ENCODE measurements around the gene P3H3.

Gene P3H3

DNA sequence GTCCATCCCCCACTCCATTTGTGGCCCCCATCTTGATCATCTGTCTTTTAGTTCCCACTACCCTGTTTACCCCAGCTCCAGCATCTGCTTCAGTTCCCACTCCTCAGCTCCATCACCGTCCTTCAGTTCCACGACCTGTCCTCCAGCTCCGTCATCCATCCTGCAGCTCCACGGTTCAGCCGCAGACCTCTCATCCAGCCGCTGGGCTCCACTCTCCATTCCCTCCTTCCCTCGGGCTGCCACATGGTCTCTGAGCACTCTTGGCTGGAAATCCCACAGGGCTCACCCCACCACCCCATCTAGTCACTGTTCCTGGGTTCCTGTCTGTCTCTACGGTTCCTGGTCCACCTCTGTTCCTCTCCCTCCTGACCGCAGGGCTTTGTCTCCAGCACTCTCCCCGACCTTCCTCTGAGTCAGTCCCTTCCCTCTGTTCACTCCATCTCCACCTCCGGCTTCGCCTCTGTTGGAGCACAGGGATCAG, 3.3 kb upstream of the P3H3 start:
- H3K9me3 ChIP-seq: no peaks in the 10 kb centered on the region
- no peaks in the 10 kb centered on the region for H3K36me3 ChIP-seq
- intact Hi-C loops (cut with DNase I; ENCODE audit: low total_unique reads): loop anchor here (5.0 kb wide), 1 partner anchor 73 kb away; the partner anchor contains the start of gene MLF2
- DNase-seq: no peak
- H3K27me3 ChIP-seq: peaks cover 0 to 49% of the 10 kb centered on the region in 2 donors
- no peak overlapping the region for H3K27ac ChIP-seq
- peaks cover 0 to 52% (median 43%) of the 10 kb centered on the region in 4 donors for H3K4me1 ChIP-seq
- no peak for TF ChIP-seq CTCF (IDR thresholded peaks at IDR 0.05)
- H3K4me3 ChIP-seq: no peak overlapping the region

DNA sequence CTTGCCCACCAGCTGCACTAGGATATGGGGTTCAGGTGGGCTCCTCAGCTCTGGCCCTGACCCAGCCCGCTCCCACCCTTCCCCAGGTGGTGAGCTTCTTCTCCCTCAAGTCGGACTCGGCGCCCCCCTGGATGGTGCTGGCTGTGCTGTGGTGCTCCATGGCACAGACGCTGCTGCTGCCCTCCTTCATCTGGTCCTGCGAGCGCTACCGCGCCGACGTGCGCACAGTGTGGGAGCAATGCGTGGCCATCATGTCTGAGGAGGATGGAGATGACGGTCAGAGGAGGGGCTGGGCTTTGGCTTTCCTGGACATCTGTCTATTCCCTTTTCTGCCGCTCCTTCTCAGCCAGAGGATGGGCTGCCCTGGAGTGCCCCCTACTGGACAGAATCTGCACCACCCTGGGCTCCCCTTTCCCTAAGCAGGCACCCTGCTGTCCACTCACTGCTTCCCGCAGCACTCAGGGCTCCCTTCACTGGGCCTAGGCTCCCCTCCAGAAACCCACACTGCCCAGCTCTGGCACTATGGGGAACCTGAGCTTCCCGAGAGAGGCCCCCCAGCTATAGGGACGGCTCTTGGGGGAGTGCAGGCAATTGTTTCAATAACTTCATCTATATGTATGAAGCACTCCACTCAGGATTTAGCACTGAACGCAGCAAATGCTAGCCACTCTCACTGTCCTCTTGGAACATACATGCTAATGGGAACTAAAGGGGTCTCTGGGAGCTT, 2.6 kb upstream of the P3H3 start:
- Histone ChIP-seq H3K27ac (no peak overlapping the region), H3K27me3 (peaks cover 0 to 43% of the 10 kb centered on the region in 2 donors), H3K36me3 (peaks cover 0 to 6% (median 0%) of the 10 kb centered on the region in 3 donors), H3K4me3 (no peak overlapping the region), H3K9me3 (no peaks in the 10 kb centered on the region), H3K4me1 (peaks cover 0 to 54% (median 44%) of the 10 kb centered on the region in 4 donors)
- intact Hi-C loops (cut with DNase I; ENCODE audit: low total_unique reads): loop anchor here (5.0 kb wide), 1 partner anchor 73 kb away; the partner anchor contains the start of gene MLF2
- peak; percentile 77 to 89 for DNase-seq
- peak; percentile 86 to 90 for TF ChIP-seq CTCF (IDR thresholded peaks at IDR 0.05)

DNA sequence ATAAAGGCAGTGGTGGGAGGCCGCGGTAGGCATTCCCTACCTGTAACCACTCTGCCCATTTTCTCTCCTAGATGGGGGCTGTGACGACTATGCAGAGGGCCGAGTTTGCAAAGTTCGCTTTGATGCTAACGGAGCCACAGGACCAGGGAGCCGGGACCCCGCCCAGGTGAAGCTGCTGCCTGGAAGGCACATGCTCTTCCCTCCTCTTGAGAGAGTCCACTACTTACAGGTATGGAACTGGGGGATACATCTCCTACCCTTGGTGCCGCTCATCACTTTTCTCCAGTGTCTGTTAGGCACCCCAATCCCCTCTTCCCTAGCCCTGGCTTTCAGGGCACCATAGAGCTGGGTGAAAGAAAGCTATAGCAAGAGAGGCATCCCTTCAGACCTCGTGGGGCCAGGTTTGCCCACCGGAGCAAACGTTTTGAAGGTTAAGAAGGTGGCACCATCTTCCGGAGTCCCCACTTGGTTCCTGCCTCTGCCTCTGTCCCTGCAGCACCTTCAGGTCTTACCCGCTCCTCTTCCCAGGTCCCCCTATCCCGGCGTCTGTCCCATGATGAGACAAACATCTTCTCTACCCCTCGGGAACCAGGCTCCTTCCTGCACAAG, 2.0 kb upstream of the P3H3 start:
- Histone ChIP-seq H3K27me3 (peaks cover 0 to 38% of the 10 kb centered on the region in 2 donors), H3K4me1 (peaks cover 0 to 53% (median 42%) of the 10 kb centered on the region in 4 donors), H3K27ac (no peak overlapping the region), H3K36me3 (peaks cover 0 to 13% (median 3%) of the 10 kb centered on the region in 3 donors), H3K4me3 (no peak overlapping the region), H3K9me3 (no peaks in the 10 kb centered on the region)
- intact Hi-C loops (cut with DNase I; ENCODE audit: low total_unique reads): loop anchor here (5.0 kb wide), 1 partner anchor 74 kb away; the partner anchor contains the start of gene MLF2
- TF ChIP-seq CTCF (IDR thresholded peaks at IDR 0.05): no peak
- no peak for DNase-seq

DNA sequence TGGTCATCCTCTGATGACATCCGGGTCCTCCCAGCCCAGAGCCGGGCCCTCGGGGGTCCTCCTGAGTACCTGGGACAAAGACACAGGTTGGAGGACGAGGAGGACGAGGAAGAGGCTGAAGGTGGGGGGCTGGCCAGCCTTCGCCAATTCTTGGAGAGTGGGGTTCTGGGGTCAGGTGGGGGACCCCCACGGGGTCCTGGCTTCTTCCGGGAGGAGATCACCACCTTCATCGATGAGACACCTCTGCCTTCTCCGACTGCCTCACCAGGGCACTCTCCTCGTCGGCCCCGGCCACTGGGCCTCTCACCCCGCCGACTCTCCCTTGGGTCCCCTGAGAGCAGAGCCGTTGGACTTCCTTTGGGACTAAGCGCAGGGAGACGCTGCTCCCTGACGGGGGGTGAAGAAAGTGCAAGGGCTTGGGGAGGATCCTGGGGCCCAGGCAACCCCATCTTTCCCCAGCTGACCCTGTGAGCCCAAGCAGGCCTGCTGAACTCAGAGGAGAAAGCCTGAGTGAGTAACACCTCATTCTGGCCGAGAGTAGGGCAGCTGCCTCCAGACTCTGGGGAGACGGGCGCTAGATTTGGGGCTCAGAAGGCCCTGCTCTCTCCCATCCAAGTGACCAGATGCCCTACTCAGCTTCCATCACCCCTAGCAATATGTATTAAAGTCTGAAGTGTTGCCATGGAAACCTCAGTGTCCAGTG, 1.3 kb upstream of the P3H3 start:
- Histone ChIP-seq H3K27ac (peak overlapping the region; percentile 41 to 87), H3K4me1 (peaks cover 0 to 46% (median 36%) of the 10 kb centered on the region in 4 donors), H3K4me3 (no peak overlapping the region), H3K9me3 (no peaks in the 10 kb centered on the region), H3K27me3 (peaks cover 0 to 32% of the 10 kb centered on the region in 2 donors), H3K36me3 (peaks cover 0 to 19% (median 4%) of the 10 kb centered on the region in 3 donors)
- intact Hi-C loops (cut with DNase I; ENCODE audit: low total_unique reads): loop anchor here (5.0 kb wide), 1 partner anchor 75 kb away; the partner anchor contains the start of gene MLF2
- no peak for TF ChIP-seq CTCF (IDR thresholded peaks at IDR 0.05)
- DNase-seq: no peak

- H3K4me1 ChIP-seq: peaks cover 0 to 41% (median 32%) of the 10 kb centered on the region in 4 donors
- TF ChIP-seq CTCF (IDR thresholded peaks at IDR 0.05): no peak
- H3K27ac ChIP-seq: peak overlapping the region; percentile 87 to 91
- DNase-seq: peak; percentile 93 to 94
- H3K36me3 ChIP-seq: peaks cover 0 to 25% (median 4%) of the 10 kb centered on the region in 3 donors
- peaks cover 0 to 26% of the 10 kb centered on the region in 2 donors for H3K27me3 ChIP-seq
- H3K4me3 ChIP-seq: peak overlapping the region; percentile 64 to 89
- intact Hi-C loops (cut with DNase I; ENCODE audit: low total_unique reads): loop anchor here (5.0 kb wide), 1 partner anchor 75 kb away; the partner anchor contains the start of gene MLF2
- no peaks in the 10 kb centered on the region for H3K9me3 ChIP-seq
Measured at GRCh38 chr12:6827437-6827911, 733 bp upstream of the P3H3 start.

Data from tibial artery (tissue), 4 donors.